ENCODE results near the gene PGAM1.
"Not testable (repeated sequence)": the region's sequence is repeated elsewhere in the genome, so short reads cannot be mapped to it uniquely, and the experiment has no call there.

Gene PGAM1

GRCh38 chr10:97462309-97462708, 36.3 kb downstream of the PGAM1 start:
- TF ChIP-seq, protein P1, sequence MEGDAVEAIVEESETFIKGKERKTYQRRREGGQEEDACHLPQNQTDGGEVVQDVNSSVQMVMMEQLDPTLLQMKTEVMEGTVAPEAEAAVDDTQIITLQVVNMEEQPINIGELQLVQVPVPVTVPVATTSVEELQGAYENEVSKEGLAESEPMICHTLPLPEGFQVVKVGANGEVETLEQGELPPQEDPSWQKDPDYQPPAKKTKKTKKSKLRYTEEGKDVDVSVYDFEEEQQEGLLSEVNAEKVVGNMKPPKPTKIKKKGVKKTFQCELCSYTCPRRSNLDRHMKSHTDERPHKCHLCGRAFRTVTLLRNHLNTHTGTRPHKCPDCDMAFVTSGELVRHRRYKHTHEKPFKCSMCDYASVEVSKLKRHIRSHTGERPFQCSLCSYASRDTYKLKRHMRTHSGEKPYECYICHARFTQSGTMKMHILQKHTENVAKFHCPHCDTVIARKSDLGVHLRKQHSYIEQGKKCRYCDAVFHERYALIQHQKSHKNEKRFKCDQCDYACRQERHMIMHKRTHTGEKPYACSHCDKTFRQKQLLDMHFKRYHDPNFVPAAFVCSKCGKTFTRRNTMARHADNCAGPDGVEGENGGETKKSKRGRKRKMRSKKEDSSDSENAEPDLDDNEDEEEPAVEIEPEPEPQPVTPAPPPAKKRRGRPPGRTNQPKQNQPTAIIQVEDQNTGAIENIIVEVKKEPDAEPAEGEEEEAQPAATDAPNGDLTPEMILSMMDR (IDR thresholded peaks at IDR 0.05; ENCODE audit: extremely low read depth, insufficient read depth, missing control alignments) = no peak
- no peak for DNase-seq (ENCODE audit: low spot score)
- in situ Hi-C loops (cut with MboI; ENCODE audit: low pct_unique_long_range_greater_than_20kb, low sequenced_read_pairs, unreplicated experiment) = no loop called here

DNA sequence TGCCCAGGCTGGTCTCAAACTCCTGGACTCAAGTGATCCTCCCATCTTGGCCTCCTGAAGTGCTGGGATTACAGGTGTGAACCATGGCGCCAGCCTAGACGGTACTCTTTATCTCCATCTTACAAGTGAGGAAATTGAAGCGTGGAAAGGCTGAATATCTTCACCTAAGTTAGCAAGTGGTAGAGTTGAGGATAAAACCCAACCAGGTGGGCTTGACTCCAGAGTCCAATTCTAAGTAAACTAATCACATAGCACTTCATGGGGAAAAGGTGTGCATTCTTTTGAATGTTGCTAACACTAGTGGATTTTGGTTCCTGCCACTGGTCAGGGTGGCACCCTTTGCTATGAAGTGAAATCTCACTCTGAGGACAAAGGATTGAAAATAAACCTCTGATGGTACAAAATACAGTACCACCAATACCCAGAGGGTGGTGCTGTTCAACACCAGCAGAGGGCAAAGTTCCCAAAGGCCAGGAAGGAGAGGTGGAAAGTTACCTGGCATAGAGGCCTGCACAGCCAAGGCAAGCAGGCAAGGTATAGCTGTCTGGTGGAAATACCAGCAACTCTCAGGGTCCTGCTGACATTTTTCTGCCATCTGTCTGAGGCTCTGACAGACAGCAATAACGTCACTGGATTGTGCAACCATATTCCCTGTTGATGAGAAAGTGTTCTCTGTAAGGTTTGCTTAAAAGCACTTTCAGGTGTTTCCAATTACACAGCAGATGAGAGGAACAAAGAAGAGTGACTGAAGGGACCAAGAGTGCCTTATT, 37.6 kb downstream of the PGAM1 start:
- DNase-seq (ENCODE audit: low spot score) = peak; percentile 48
- in situ Hi-C loops (cut with MboI; ENCODE audit: low pct_unique_long_range_greater_than_20kb, low sequenced_read_pairs, unreplicated experiment) = no loop called here
- TF ChIP-seq, protein P1 (IDR thresholded peaks at IDR 0.05; ENCODE audit: extremely low read depth, insufficient read depth, missing control alignments) = peak; percentile 76

DNA sequence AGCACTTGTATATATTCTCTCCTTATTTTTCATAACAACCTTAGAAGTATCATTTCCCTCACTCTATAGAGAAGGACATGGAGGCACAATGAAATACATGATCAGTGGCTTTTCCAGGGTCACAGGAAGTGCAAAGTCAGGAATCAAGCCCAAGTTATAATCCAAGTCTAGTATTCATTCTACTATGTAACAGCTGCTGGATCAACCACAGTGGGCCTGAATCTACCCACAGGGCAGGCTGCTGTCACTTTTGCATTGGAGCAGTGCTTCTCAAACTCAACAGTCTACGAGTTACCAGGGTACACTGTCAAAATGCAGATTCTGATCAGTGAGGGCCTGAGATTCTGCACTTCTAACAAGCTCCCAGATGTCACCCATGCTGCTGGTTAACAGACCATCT, 38.2 kb downstream of the PGAM1 start:
- DNase-seq (ENCODE audit: low spot score) = no peak
- TF ChIP-seq, protein P1 (IDR thresholded peaks at IDR 0.05; ENCODE audit: extremely low read depth, insufficient read depth, missing control alignments) = no peak
- in situ Hi-C loops (cut with MboI; ENCODE audit: low pct_unique_long_range_greater_than_20kb, low sequenced_read_pairs, unreplicated experiment) = no loop called here

DNA sequence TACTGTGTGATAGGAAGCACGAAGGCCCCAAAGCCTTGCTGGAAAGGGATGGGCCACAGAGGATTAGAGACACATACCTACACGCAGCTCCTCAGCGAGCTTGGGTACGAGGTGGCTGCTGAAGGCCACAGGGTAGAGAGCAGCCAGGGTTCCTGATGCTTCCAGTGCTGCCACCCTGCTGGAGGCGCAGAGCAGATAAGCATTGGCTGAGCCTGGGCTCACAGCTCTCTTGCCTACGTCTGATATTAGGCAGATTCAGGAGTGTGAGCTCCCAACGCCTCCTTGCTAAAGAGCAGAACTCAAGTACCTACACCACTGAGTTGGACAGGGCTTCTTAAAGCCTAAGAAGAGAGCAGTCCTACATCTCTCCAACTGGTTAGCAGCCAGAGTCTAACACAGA, 40.0 kb downstream of the PGAM1 start:
- in situ Hi-C loops (cut with MboI; ENCODE audit: low pct_unique_long_range_greater_than_20kb, low sequenced_read_pairs, unreplicated experiment) = no loop called here
- TF ChIP-seq, protein P1 (IDR thresholded peaks at IDR 0.05; ENCODE audit: extremely low read depth, insufficient read depth, missing control alignments) = no peak
- DNase-seq (ENCODE audit: low spot score) = no peak

- in situ Hi-C loops (cut with MboI; ENCODE audit: low pct_unique_long_range_greater_than_20kb, low sequenced_read_pairs, unreplicated experiment) = no loop called here
- no peak for DNase-seq (ENCODE audit: low spot score)
- TF ChIP-seq, protein P1 (IDR thresholded peaks at IDR 0.05; ENCODE audit: extremely low read depth, insufficient read depth, missing control alignments) = no peak
Observed at GRCh38 chr10:97466755-97467154, 40.8 kb downstream of the PGAM1 start.

- in situ Hi-C loops (cut with MboI; ENCODE audit: low pct_unique_long_range_greater_than_20kb, low sequenced_read_pairs, unreplicated experiment) = no loop called here
- DNase-seq (ENCODE audit: low spot score) = no peak
- TF ChIP-seq, protein P1 (IDR thresholded peaks at IDR 0.05; ENCODE audit: extremely low read depth, insufficient read depth, missing control alignments) = no peak
Observed at GRCh38 chr10:97468162-97468561, 42.2 kb downstream of the PGAM1 start.

- DNase-seq (ENCODE audit: low spot score); in situ Hi-C loops (cut with MboI; ENCODE audit: low pct_unique_long_range_greater_than_20kb, low sequenced_read_pairs, unreplicated experiment): not testable (repeated sequence)
Observed at GRCh38 chr10:97468781-97469180, 42.8 kb downstream of the PGAM1 start.
